ENCODE data around the gene KCNQ5. TPM values are rescaled to one million over a fixed set of nuclear protein-coding genes. Genes with fewer than 3 reads are reported as not detected.

KCNQ5 gene
- total RNA-seq, 4 donors from 2014 or later: 1.1 to 14.6 (median 9.0) TPM

- H3K4me3 ChIP-seq (replicated peaks in 1 of 3): no peak overlapping the region
- intact Hi-C loops (cut with DNase I): no loop called here
- H3K27ac ChIP-seq: peak overlapping the region in 2 of 3 donors; percentile 20 to 74
- WGBS, 2 donors: 62 to 69% methylated on average over 7 of the region's 7 CpGs
- TF ChIP-seq, protein P1, sequence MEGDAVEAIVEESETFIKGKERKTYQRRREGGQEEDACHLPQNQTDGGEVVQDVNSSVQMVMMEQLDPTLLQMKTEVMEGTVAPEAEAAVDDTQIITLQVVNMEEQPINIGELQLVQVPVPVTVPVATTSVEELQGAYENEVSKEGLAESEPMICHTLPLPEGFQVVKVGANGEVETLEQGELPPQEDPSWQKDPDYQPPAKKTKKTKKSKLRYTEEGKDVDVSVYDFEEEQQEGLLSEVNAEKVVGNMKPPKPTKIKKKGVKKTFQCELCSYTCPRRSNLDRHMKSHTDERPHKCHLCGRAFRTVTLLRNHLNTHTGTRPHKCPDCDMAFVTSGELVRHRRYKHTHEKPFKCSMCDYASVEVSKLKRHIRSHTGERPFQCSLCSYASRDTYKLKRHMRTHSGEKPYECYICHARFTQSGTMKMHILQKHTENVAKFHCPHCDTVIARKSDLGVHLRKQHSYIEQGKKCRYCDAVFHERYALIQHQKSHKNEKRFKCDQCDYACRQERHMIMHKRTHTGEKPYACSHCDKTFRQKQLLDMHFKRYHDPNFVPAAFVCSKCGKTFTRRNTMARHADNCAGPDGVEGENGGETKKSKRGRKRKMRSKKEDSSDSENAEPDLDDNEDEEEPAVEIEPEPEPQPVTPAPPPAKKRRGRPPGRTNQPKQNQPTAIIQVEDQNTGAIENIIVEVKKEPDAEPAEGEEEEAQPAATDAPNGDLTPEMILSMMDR (IDR thresholded peaks at IDR 0.05): no peak
- TF ChIP-seq POLR2A (IDR thresholded peaks at IDR 0.05): no peak
- no peaks in the 10 kb centered on the region for H3K9me3 ChIP-seq
- H3K27me3 ChIP-seq: no peaks in the 10 kb centered on the region
- no peaks in the 10 kb centered on the region for H3K36me3 ChIP-seq
- no peak for DNase-seq
- H3K4me1 ChIP-seq: peaks cover 21 to 35% of the 10 kb centered on the region in 2 donors
Observed at GRCh38 chr6:72651967-72652956, 30.4 kb downstream of the KCNQ5 start.

DNA sequence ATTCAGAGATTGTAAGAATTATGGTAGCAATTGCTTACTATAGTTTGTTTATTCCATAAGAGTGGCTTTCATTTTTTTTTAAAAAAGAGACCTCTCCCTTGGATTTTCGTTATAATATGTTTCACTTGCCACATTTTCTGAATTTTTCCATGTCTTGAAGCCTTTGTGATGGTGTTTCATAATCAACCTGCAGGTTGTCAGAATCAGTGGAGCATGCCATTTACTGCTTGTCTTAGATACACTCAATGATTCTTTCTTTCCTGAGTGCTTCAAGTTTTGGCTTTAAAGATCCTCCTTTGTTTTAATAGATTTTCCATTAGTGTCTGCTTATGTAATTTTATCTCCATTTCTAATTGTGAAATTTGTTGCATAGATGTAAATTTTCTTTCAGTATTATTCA is 31.2 kb downstream of the KCNQ5 start:
- intact Hi-C loops (cut with DNase I): no loop called here
- no peaks in the 10 kb centered on the region for H3K27me3 ChIP-seq
- no peaks in the 10 kb centered on the region for H3K36me3 ChIP-seq
- peak; percentile 27 to 28 for DNase-seq
- WGBS, 2 donors: 15 to 40% methylated on average over 1 of the region's 1 CpG
- no peak overlapping the region for H3K4me3 ChIP-seq (replicated peaks in 1 of 3)
- TF ChIP-seq, protein P1 (IDR thresholded peaks at IDR 0.05): peak in 4 of 6 experiments; percentile 11 to 47 (median 19)
- no peak for TF ChIP-seq POLR2A (IDR thresholded peaks at IDR 0.05)
- H3K4me1 ChIP-seq: peaks cover 21 to 35% of the 10 kb centered on the region in 2 donors
- no peaks in the 10 kb centered on the region for H3K9me3 ChIP-seq
- H3K27ac ChIP-seq: peak overlapping the region in 2 of 3 donors; percentile 27 to 74

DNA sequence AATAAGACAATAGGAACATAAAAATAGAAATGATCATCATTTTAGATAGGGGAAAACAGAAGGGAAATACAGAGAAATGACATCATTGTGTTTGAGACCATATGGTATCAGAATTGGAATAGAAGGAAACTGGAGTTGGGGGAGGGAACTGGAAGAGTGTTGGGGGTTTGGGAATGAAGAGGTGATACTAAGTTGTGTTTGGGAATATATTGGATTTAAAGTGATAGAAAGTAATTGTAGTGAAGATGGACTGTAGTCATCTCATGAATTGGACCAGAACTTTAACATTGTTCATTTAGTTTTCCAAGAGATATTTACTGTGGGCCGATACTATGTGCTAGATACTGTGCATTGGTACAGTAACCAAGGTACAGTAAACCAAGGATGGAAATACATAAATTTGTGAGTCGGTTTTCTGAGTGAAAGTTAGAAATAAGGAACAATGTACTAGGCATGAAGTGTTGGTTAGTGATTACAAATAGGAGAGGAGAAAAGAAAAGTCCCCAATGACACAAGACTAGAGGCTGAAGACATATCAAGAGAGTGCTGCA is 32.3 kb downstream of the KCNQ5 start:
- 88 to 93% methylated on average over 2 of the region's 2 CpGs for WGBS, 2 donors
- no peaks in the 10 kb centered on the region for H3K27me3 ChIP-seq
- no peak for DNase-seq
- intact Hi-C loops (cut with DNase I): no loop called here
- peaks cover 17 to 27% of the 10 kb centered on the region in 2 donors for H3K4me1 ChIP-seq
- H3K27ac ChIP-seq: no peak overlapping the region
- H3K4me3 ChIP-seq (replicated peaks in 1 of 3): no peak overlapping the region
- TF ChIP-seq POLR2A (IDR thresholded peaks at IDR 0.05): no peak
- TF ChIP-seq, protein P1 (IDR thresholded peaks at IDR 0.05): no peak
- no peaks in the 10 kb centered on the region for H3K9me3 ChIP-seq
- no peaks in the 10 kb centered on the region for H3K36me3 ChIP-seq

DNA sequence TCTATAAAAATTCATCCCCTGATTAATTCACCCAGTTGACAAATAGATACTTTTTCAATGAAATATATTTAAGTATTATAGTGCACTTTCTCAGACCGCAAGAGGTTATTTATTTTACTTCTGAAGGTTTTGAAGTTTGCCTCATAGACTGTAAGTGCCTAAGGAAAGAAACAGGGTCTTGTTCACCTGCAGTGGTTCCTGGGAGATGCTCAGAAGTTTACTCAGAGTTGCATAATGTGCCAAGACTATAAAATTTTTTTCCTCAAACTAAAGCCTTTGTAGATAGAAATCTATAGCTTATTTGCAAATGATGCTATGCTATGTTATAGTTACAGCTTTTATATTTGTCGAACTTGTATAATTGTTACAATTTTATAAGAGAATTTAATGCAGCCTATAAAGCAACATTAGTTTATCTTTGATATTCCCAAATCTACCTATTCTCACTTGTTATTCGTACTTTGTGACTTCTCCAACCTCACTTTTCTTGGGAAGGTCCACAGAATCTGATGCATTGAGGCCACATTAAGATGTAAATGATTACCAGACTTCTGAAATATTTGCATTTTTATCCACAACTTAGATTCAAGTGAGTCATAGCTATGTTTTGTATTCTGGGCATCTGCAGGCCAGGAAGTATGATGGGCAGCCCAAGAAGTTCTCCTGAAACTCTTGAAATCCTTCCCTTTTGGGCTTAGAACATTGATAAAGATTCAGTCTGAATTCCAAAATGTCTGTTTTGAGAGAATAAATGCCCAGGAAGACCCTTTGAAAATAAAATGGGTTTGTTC is 35.7 kb downstream of the KCNQ5 start:
- 95% methylated on average over 3 of the region's 3 CpGs for WGBS, 2 donors
- no peak for DNase-seq
- H3K4me1 ChIP-seq: peaks cover 1 to 5% of the 10 kb centered on the region in 2 donors
- intact Hi-C loops (cut with DNase I): no loop called here
- H3K27ac ChIP-seq: no peak overlapping the region
- no peaks in the 10 kb centered on the region for H3K27me3 ChIP-seq
- TF ChIP-seq, protein P1 (IDR thresholded peaks at IDR 0.05): no peak
- no peak for TF ChIP-seq POLR2A (IDR thresholded peaks at IDR 0.05)
- no peaks in the 10 kb centered on the region for H3K9me3 ChIP-seq
- no peak overlapping the region for H3K4me3 ChIP-seq (replicated peaks in 1 of 3)
- no peaks in the 10 kb centered on the region for H3K36me3 ChIP-seq

Data from thyroid gland (tissue), 4 donors.